Naive thymus-derived CD4-positive, alpha-beta T cell (primary cell): ENCODE results near the gene PODN. TPM values are rescaled to one million over a fixed set of nuclear protein-coding genes. Genes with fewer than 3 reads are reported as not detected.

ENCODE experiments used
- ATAC-seq: fragments of 150-1000 bp; cut with Tn5 transposase; 2 replicates; pipeline ENCODE4 v1.10.0; 2021; ENCODE audit warnings: mild to moderate bottlenecking, moderate library complexity
- CTCF ChIA-PET: fragments of 350-600 bp; sonication (Branson Sonifier 250); formaldehyde crosslinking; loops from one replicate; lab custom pipeline; 2021; ENCODE audit warnings: antibody characterized with exemption; lab: Charles Lee
- POLR2A ChIA-PET: fragments of 350-600 bp; sonication (Branson Sonifier 250); formaldehyde crosslinking; loops from one replicate; lab custom pipeline; 2021; ENCODE audit warnings: antibody characterized with exemption, inconsistent platforms; lab: Charles Lee
- DNase-seq, 9 donors: peaks; one replicate each; pipeline versions ENCODE4 v3.0.0 to v3.0.0-alpha.2; 2020 to 2022; ENCODE audit warnings: mixed read lengths in 1 of 9
- H3K27ac ChIP-seq: one replicate; pipeline ENCODE4 v1.7.0; 2013; ENCODE audit warnings: mild to moderate bottlenecking, low read depth, low read length, moderate library complexity
- H3K27me3 ChIP-seq, 2 donors: one replicate each; pipeline ENCODE4 v1.7.0; 2013; ENCODE audit warnings: low read length in 2 of 2, mild to moderate bottlenecking in 2 of 2, moderate library complexity in 2 of 2; ENCODE audit not compliant: control insufficient read depth in 2 of 2, insufficient read depth in 2 of 2
- H3K36me3 ChIP-seq, 3 experiments: 1 replicate in 2 of 3; 2 replicates in 1 of 3; pipeline ENCODE4 v1.7.0; 2013; ENCODE audit warnings: low read length in 3 of 3, mild to moderate bottlenecking in 3 of 3, moderate library complexity in 1 of 3; ENCODE audit not compliant: insufficient read depth in 3 of 3, control insufficient read depth in 2 of 3
- H3K4me1 ChIP-seq, 2 donors: one replicate each; pipeline ENCODE4 v1.7.0; 2013; ENCODE audit warnings: low read length in 2 of 2, mild to moderate bottlenecking in 2 of 2, moderate library complexity in 1 of 2; ENCODE audit not compliant: control insufficient read depth in 2 of 2, insufficient read depth in 2 of 2
- H3K4me3 ChIP-seq: 2 replicates; pipeline ENCODE4 v1.7.0; 2013; ENCODE audit warnings: mild to moderate bottlenecking, low read length
- H3K9me3 ChIP-seq, 3 experiments: 1 replicate in 2 of 3; 2 replicates in 1 of 3; pipeline ENCODE4 v1.7.0; 2013; ENCODE audit warnings: low read length in 3 of 3; ENCODE audit not compliant: control insufficient read depth in 2 of 3
- H3K27ac Mint-ChIP-seq, 9 donors: one replicate each; pipeline ENCODE4 v1.8.0; 2020 to 2022; ENCODE audit warnings: mixed read lengths in 9 of 9, mild to moderate bottlenecking in 8 of 9, moderate library complexity in 5 of 9, inconsistent platforms in 2 of 9
- H3K27me3 Mint-ChIP-seq, 5 donors: one replicate each; pipeline ENCODE4 v1.8.0; 2021 to 2022; ENCODE audit warnings: mixed read lengths in 5 of 5, mild to moderate bottlenecking in 1 of 5
- H3K36me3 Mint-ChIP-seq, 5 donors: one replicate each; pipeline ENCODE4 v1.8.0; 2020 to 2022; ENCODE audit warnings: mixed read lengths in 5 of 5, mild to moderate bottlenecking in 3 of 5, inconsistent platforms in 1 of 5
- H3K4me1 Mint-ChIP-seq, 7 donors: one replicate each; pipeline ENCODE4 v1.8.0; 2020 to 2022; ENCODE audit warnings: mixed read lengths in 7 of 7, mild to moderate bottlenecking in 3 of 7, inconsistent platforms in 1 of 7
- H3K4me3 Mint-ChIP-seq, 10 donors: one replicate each; pipeline ENCODE4 v1.8.0; 2020 to 2022; ENCODE audit warnings: mild to moderate bottlenecking in 10 of 10, mixed read lengths in 10 of 10, moderate library complexity in 6 of 10, inconsistent platforms in 2 of 10
- H3K9me3 Mint-ChIP-seq, 11 donors: one replicate each; pipeline ENCODE4 v1.8.0; 2020 to 2022; ENCODE audit warnings: mixed read lengths in 11 of 11, mild to moderate bottlenecking in 4 of 11, inconsistent platforms in 1 of 11, moderate library complexity in 1 of 11
- intact Hi-C, 2 donors: fragments of 100-400 bp; cut with micrococcal nuclease; formaldehyde crosslinking; loops; one replicate each; pipeline ENCODE4 v1.15.1; 2023
- polyA plus RNA-seq, 2 donors: library from polyadenylated mRNA; unstranded; fragments of 300-500 nt; fragmentation: Illumina TruSeq; gene quantifications; one replicate each; pipeline ENCODE4 v1.2.3, GENCODE V29; 2021
- total RNA-seq, 6 experiments: library from RNA in 5 of 6; stranded (reverse) in 5 of 6; gene quantifications; 1 replicate in 5 of 6; 2 replicates in 1 of 6; pipeline ENCODE4 v1.2.3 and lab custom pipeline; 2021 to 2026

PODN gene, protein sequence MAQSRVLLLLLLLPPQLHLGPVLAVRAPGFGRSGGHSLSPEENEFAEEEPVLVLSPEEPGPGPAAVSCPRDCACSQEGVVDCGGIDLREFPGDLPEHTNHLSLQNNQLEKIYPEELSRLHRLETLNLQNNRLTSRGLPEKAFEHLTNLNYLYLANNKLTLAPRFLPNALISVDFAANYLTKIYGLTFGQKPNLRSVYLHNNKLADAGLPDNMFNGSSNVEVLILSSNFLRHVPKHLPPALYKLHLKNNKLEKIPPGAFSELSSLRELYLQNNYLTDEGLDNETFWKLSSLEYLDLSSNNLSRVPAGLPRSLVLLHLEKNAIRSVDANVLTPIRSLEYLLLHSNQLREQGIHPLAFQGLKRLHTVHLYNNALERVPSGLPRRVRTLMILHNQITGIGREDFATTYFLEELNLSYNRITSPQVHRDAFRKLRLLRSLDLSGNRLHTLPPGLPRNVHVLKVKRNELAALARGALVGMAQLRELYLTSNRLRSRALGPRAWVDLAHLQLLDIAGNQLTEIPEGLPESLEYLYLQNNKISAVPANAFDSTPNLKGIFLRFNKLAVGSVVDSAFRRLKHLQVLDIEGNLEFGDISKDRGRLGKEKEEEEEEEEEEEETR
- total RNA-seq (under 1 TPM in 1 of 5 experiments, not detected in 4; 0.88 TPM), polyA plus RNA-seq (not detected), total RNA-seq (lab: John Stamatoyannopoulos, UW) (not detected)

DNA sequence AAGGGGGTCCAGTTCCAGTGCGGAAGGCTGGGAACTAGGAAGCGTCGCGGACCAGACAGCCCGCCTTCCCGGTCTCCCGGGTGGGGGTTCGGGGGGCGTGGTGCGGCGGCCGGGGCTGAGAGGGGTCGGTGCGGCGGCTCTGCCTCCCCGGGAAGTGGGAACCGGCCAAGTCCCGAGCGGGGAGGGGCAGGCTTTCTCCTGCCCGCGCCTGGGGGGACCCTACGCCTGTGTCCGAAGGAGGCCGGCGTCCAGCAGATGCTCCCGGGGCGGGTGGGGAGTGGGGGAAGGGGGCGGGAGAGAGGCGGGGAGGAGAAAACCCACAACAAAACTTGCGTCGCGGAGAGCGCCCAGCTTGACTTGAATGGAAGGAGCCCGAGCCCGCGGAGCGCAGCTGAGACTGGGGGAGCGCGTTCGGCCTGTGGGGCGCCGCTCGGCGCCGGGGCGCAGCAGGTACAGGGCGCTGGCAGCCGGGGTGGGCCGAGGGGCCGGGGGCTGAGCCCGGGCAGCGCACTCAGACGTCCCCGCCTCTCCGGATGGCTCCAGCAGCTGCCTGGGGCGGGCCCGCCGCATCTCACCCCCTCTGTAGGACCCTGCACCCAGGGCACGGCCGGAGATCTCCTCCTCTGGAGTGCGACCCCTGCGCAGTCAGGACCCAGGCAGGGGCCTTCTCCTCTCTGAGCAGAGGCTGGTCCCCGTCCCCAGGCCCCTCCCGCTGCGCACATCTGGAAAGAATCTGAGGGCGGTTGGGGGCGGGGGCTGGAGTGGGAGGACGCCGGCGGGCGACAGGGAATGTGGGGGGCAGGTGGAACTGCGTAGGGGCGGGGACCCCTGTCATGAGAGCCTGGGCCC lies at the start of gene PODN:
Gene PODN (plus strand): TSS at position 355 of the 849 bp plus-strand sequence. CDS start 7,643 bp downstream, outside the sequence.
- H3K4me1 ChIP-seq, result peaks cover 0 to 9% of the 10 kb centered on the region in 2 donors
- Mint-ChIP-seq H3K27ac (no peak within 1 kb of the TSS), H3K36me3 (no peaks in the 10 kb centered on the region), H3K27me3 (peaks cover 18 to 70% (median 38%) of the 10 kb centered on the region in 5 donors), H3K9me3 (no peaks in the 10 kb centered on the region), H3K4me3 (peak within 1 kb of the TSS; percentile 20 to 81 (median 60)), H3K4me1 (peaks cover 0 to 17% (median 12%) of the 10 kb centered on the region in 7 donors)
- intact Hi-C loops, result no loop called here
- no peaks in the 10 kb centered on the region for H3K9me3 ChIP-seq
- H3K36me3 ChIP-seq, result no peaks in the 10 kb centered on the region
- CTCF ChIA-PET, result no interaction called here
- H3K4me3 ChIP-seq, result no peak within 1 kb of the TSS
- POLR2A ChIA-PET, result no interaction called here
- H3K27ac ChIP-seq, result no peak within 1 kb of the TSS
- DNase-seq (peak in 1 of 9 donors; percentile 9), ATAC-seq (peak; percentile 26)
- H3K27me3 ChIP-seq, result peaks cover 0 to 14% of the 10 kb centered on the region in 2 donors

- ATAC-seq (peak; percentile 100), DNase-seq (peak; percentile 27 to 91 (median 84))
- peaks cover 0 to 4% (median 0%) of the 10 kb centered on the region in 11 donors for H3K9me3 Mint-ChIP-seq
- no peaks in the 10 kb centered on the region for H3K27me3 ChIP-seq
- H3K27ac Mint-ChIP-seq, result peak overlapping the region; percentile 57 to 92 (median 84)
- POLR2A ChIA-PET, result interaction anchor here (0.6 to 1.8 kb wide), 5 partner anchors 10 to 93 kb away, joined by 3 to 7 read pairs (median 4); partner anchors contain the start of gene ECHDC2
- H3K9me3 ChIP-seq, result no peaks in the 10 kb centered on the region
- peaks cover 7 to 28% (median 16%) of the 10 kb centered on the region in 5 donors for H3K36me3 Mint-ChIP-seq
- H3K4me1 ChIP-seq, result peaks cover 14 to 16% of the 10 kb centered on the region in 2 donors
- CTCF ChIA-PET, result interaction anchor here (0.6 to 1.2 kb wide), 3 partner anchors 13 to 92 kb away, joined by 3 read pairs; no protein-coding TSS in a partner anchor
- peaks cover 0 to 3% (median 0%) of the 10 kb centered on the region in 3 experiments for H3K36me3 ChIP-seq
- H3K4me3 ChIP-seq, result peak overlapping the region; percentile 65
- intact Hi-C loops, result loop anchor here (1.0 to 5.0 kb wide), 9 partner anchors 88 to 822 kb away; partner anchors contain the start of genes CPT2 (in 2 of the 2), SCP2 (in 2 of the 2), ZYG11B (in 2 of the 2) and MAGOH (in 1 of the 2)
- H3K27me3 Mint-ChIP-seq, result no peaks in the 10 kb centered on the region
- H3K27ac ChIP-seq, result peak overlapping the region; percentile 57
- H3K4me3 Mint-ChIP-seq, result peak overlapping the region; percentile 81 to 96 (median 90)
- H3K4me1 Mint-ChIP-seq, result peaks cover 20 to 48% (median 40%) of the 10 kb centered on the region in 7 donors
Measured at GRCh38 chr1:53014791-53015507, 47.1 kb upstream of the PODN start.

GRCh38 chr1:53015508-53015860 lies 46.5 kb upstream of the PODN start:
- Mint-ChIP-seq H3K27ac (peak overlapping the region in 8 of 9 donors; percentile 0 to 92 (median 84)), H3K9me3 (peaks cover 0 to 4% (median 0%) of the 10 kb centered on the region in 11 donors), H3K36me3 (peaks cover 7 to 28% (median 16%) of the 10 kb centered on the region in 5 donors), H3K27me3 (no peaks in the 10 kb centered on the region), H3K4me1 (peaks cover 20 to 48% (median 40%) of the 10 kb centered on the region in 7 donors), H3K4me3 (peak overlapping the region; percentile 81 to 96 (median 90))
- POLR2A ChIA-PET, result interaction anchor here (1.2 to 1.8 kb wide), 3 partner anchors 10 to 94 kb away, joined by 3 to 7 read pairs (median 4); partner anchors contain the start of gene ECHDC2
- CTCF ChIA-PET, result interaction anchor here (1.2 kb wide), 1 partner anchor 24 kb away, joined by 3 read pairs; no protein-coding TSS in a partner anchor
- Histone ChIP-seq H3K27me3 (no peaks in the 10 kb centered on the region), H3K4me3 (peak overlapping the region; percentile 65), H3K36me3 (peaks cover 0 to 3% (median 0%) of the 10 kb centered on the region in 3 experiments), H3K4me1 (peaks cover 14 to 16% of the 10 kb centered on the region in 2 donors), H3K9me3 (no peaks in the 10 kb centered on the region), H3K27ac (peak overlapping the region; percentile 57)
- DNase-seq (no peak), ATAC-seq (no peak)
- intact Hi-C loops, result loop anchor here (1.0 to 5.0 kb wide), 3 partner anchors 182 to 314 kb away; partner anchors contain the start of genes CPT2 (in 1 of the 2) and MAGOH (in 1 of the 2)

- peaks cover 0 to 4% (median 0%) of the 10 kb centered on the region in 11 donors for H3K9me3 Mint-ChIP-seq
- ATAC-seq, result no peak
- ChIA-PET CTCF (no interaction called here), POLR2A (no interaction called here)
- H3K4me3 Mint-ChIP-seq, result peak overlapping the region in 6 of 10 donors; percentile 40 to 96 (median 90)
- Histone ChIP-seq H3K27me3 (no peaks in the 10 kb centered on the region), H3K4me1 (peaks cover 14 to 16% of the 10 kb centered on the region in 2 donors), H3K9me3 (no peaks in the 10 kb centered on the region), H3K27ac (no peak overlapping the region), H3K4me3 (no peak overlapping the region), H3K36me3 (peaks cover 0 to 3% (median 0%) of the 10 kb centered on the region in 3 experiments)
- H3K27ac Mint-ChIP-seq, result no peak overlapping the region
- no peaks in the 10 kb centered on the region for H3K27me3 Mint-ChIP-seq
- peaks cover 7 to 28% (median 16%) of the 10 kb centered on the region in 5 donors for H3K36me3 Mint-ChIP-seq
- intact Hi-C loops, result loop anchor here in 1 of 2 donors (5.0 kb wide), 1 partner anchor 181 kb away; the partner anchor contains the start of gene CPT2
- H3K4me1 Mint-ChIP-seq, result peaks cover 20 to 52% (median 40%) of the 10 kb centered on the region in 7 donors
- no peak for DNase-seq
Measured at GRCh38 chr1:53016705-53017104, 45.3 kb upstream of the PODN start.

DNA sequence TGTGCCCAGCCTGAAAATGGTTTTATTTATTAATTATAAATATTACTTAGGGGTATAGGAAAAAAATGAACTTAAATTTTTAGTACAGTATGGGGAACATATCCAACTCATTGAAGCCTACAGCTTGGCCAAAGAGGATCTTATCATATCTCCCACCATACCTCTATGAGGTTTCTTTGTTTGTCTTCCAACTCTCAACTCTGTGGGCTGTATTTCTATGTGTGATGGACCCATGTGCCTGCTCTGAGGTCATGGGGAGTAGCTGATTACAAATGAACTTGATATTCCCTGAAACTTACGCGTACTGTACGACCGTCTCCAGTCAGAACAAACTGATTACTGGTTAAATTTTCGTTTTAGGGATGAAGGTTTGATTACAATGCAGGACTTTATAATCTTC lies 41.4 kb upstream of the PODN start:
- peaks cover 7 to 30% (median 15%) of the 10 kb centered on the region in 5 donors for H3K36me3 Mint-ChIP-seq
- Histone ChIP-seq H3K36me3 (peaks cover 0 to 3% (median 0%) of the 10 kb centered on the region in 3 experiments), H3K27ac (no peak overlapping the region), H3K4me1 (peaks cover 9 to 21% of the 10 kb centered on the region in 2 donors), H3K27me3 (no peaks in the 10 kb centered on the region), H3K4me3 (no peak overlapping the region), H3K9me3 (no peaks in the 10 kb centered on the region)
- H3K27ac Mint-ChIP-seq, result no peak overlapping the region
- DNase-seq (no peak), ATAC-seq (no peak)
- no peaks in the 10 kb centered on the region for H3K27me3 Mint-ChIP-seq
- no peaks in the 10 kb centered on the region for H3K9me3 Mint-ChIP-seq
- ChIA-PET CTCF (interaction anchor here (1.1 kb wide), 1 partner anchor 101 kb away, joined by 3 read pairs; no protein-coding TSS in a partner anchor), POLR2A (no interaction called here)
- intact Hi-C loops, result no loop called here
- H3K4me1 Mint-ChIP-seq, result peaks cover 15 to 42% (median 33%) of the 10 kb centered on the region in 7 donors
- no peak overlapping the region for H3K4me3 Mint-ChIP-seq
